NT2/D1 (cell line): ENCODE results near the gene MNDA.

Experiments
- SUZ12 ChIP-seq: IDR thresholded peaks from 2 replicates; pipeline ENCODE4 v1.6.1; 2011; ENCODE audit not compliant: insufficient read length, insufficient read depth; ENCODE audit errors: extremely low read depth
- YY1 ChIP-seq: IDR thresholded peaks from 2 replicates; pipeline ENCODE4 v1.6.1; 2011; ENCODE audit not compliant: insufficient read length, insufficient read depth
- ZNF274 ChIP-seq: IDR thresholded peaks from 2 replicates; pipeline ENCODE4 v1.6.1; 2011; ENCODE audit warnings: mild to moderate bottlenecking, low read depth, low read length

DNA sequence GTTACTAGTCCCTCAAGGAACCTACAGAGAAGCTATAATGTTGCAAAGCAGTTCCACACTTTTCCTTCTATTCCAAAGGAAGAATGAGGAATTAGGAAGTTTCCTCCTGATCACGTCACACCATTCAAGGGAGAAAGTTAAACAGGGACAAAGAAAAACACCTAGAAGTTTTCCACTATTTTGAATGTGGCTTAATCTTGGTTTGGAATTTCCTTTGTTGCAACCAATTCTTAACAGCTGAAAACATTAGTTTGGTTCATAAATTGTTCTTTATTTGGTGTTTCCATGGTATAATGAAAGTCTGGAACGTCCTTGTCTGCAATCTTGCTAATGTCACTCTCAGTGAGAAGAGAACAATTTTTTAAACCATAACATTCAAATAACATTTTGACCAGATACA, 8.4 kb downstream of the MNDA start:
- TF ChIP-seq YY1: no peak
- TF ChIP-seq ZNF274: no peak
- TF ChIP-seq SUZ12: no peak
